Testis (tissue), 3 donors: ENCODE results near the gene KRTAP5-8. TPM values are rescaled to one million over a fixed set of nuclear protein-coding genes. Genes with fewer than 3 reads are reported as not detected.
"Not testable (repeated sequence)": the region's sequence is repeated elsewhere in the genome, so short reads cannot be mapped to it uniquely, and the experiment has no call there.

Experiments
- DNase-seq: peaks from one replicate; pipeline ENCODE4 v3.0.0-alpha.2; 2019
- H3K27ac ChIP-seq, 2 donors: fragments of 200-600 bp; sonication (generic); one replicate each; pipeline ENCODE4 v1.5.1; 2019
- H3K27me3 ChIP-seq: fragments of 200-600 bp; sonication (generic); one replicate; pipeline ENCODE4 v1.5.1; 2019
- H3K36me3 ChIP-seq: fragments of 200-600 bp; sonication (generic); one replicate; pipeline ENCODE4 v1.5.1; 2017; ENCODE audit warnings: low read depth; ENCODE audit errors: missing control alignments
- H3K4me1 ChIP-seq: fragments of 200-600 bp; sonication (generic); one replicate; pipeline ENCODE4 v1.5.1; 2019
- H3K4me3 ChIP-seq, 2 donors: fragments of 200-600 bp; sonication (generic); one replicate each; pipeline ENCODE4 v1.5.1; 2017 to 2019
- H3K9me3 ChIP-seq: fragments of 200-600 bp; sonication (generic); one replicate; pipeline ENCODE4 v1.5.1; 2017
- CTCF ChIP-seq, 3 experiments: fragments of 450-650 bp in 2 of 3; fragments of 200-600 bp in 1 of 3; sonication (generic) in 1 of 3; IDR thresholded peaks; one replicate each; pipeline ENCODE4 v1.5.1; 2016 to 2019; ENCODE audit warnings: antibody characterized with exemption in 3 of 3, mild to moderate bottlenecking in 2 of 3, moderate library complexity in 1 of 3
- POLR2A ChIP-seq: fragments of 450-650 bp; IDR thresholded peaks from one replicate; pipeline ENCODE4 v1.6.1; 2017; ENCODE audit warnings: antibody characterized with exemption, mild to moderate bottlenecking, moderate library complexity
- WGBS, 2 donors: methylation state at CpG; one replicate each; pipeline ENCODE4 v1.1.5; 2018; 5-methylcytosine and 5-hydroxymethylcytosine counted together
- intact Hi-C: fragments of 100-400 bp; cut with DNase I; formaldehyde crosslinking; loops from one replicate; pipeline ENCODE4 v1.15.1; 2023; ENCODE audit warnings: low total_unique reads
- polyA plus RNA-seq: library from polyadenylated mRNA; stranded (reverse); fragments of 350-450 nt; fragmentation: Illumina TruSeq; extraction: RNeasy Lipid Tissue Mini Kit (QIAGEN cat#74804); gene quantifications from one replicate; pipeline ENCODE4 v1.2.3, GENCODE V29; 2014; ENCODE audit warnings: low read depth, low replicate concordance; ENCODE audit not compliant: insufficient read depth
- total RNA-seq, 2 donors: library from RNA; depleted of rRNA; stranded (reverse); fragments of >200 nt; gene quantifications; one replicate each; pipeline ENCODE4 v1.2.3, GENCODE V29; 2016

KRTAP5-8 gene
- total and polyA plus RNA-seq, 3 donors from 2014 or later: 0.39 to 1.1 TPM; not detected in 1

GRCh38 chr11:71568704-71569349 is 31.0 kb downstream of the KRTAP5-8 start:
- intact Hi-C loops: no loop called here
- WGBS, 2 donors: 40 to 47% methylated on average over 8 of the region's 8 CpGs
- Histone ChIP-seq H3K27ac (no peak overlapping the region), H3K27me3 (no peaks in the 10 kb centered on the region), H3K4me1 (no peaks in the 10 kb centered on the region), H3K4me3 (no peak overlapping the region), H3K9me3 (no peaks in the 10 kb centered on the region), H3K36me3 (no peaks in the 10 kb centered on the region)
- no peak for TF ChIP-seq CTCF (IDR thresholded peaks at IDR 0.05)
- no peak for TF ChIP-seq POLR2A
- peak; percentile 26 for DNase-seq

- 52 to 66% methylated on average over 12 to 34 of the region's 39 CpGs for whole genome bisulfite sequencing, 2 donors
- H3K36me3 ChIP-seq, intact Hi-C loops: not testable (repeated sequence)
Observed at GRCh38 chr11:71571101-71571850, 33.5 kb downstream of the KRTAP5-8 start.

GRCh38 chr11:71572811-71573210 is 35.0 kb downstream of the KRTAP5-8 start:
- intact Hi-C loops: no loop called here
- H3K27ac ChIP-seq: no peak overlapping the region
- H3K4me1 ChIP-seq: no peaks in the 10 kb centered on the region
- WGBS, 2 donors: 83 to 84% methylated on average over 11 of the region's 11 CpGs
- no peaks in the 10 kb centered on the region for H3K9me3 ChIP-seq
- DNase-seq: no peak
- H3K4me3 ChIP-seq: no peak overlapping the region
- no peaks in the 10 kb centered on the region for H3K36me3 ChIP-seq
- H3K27me3 ChIP-seq: no peaks in the 10 kb centered on the region
- TF ChIP-seq CTCF (IDR thresholded peaks at IDR 0.05): no peak
- TF ChIP-seq POLR2A: no peak

More at GRCh38 chr11:71571101-71571850, 33.5 kb downstream of the KRTAP5-8 start:
- not testable (repeated sequence) for H3K27ac ChIP-seq, H3K9me3 ChIP-seq, H3K4me1 ChIP-seq, H3K27me3 ChIP-seq, DNase-seq, H3K4me3 ChIP-seq

GRCh38 chr11:71574418-71574817 is 36.6 kb downstream of the KRTAP5-8 start:
- 58 to 75% methylated on average over 5 of the region's 5 CpGs for WGBS, 2 donors
- TF ChIP-seq POLR2A (no peak), CTCF (IDR thresholded peaks at IDR 0.05) (no peak)
- Histone ChIP-seq H3K36me3 (no peaks in the 10 kb centered on the region), H3K27ac (no peak overlapping the region), H3K4me1 (no peaks in the 10 kb centered on the region), H3K27me3 (no peaks in the 10 kb centered on the region), H3K9me3 (no peaks in the 10 kb centered on the region), H3K4me3 (no peak overlapping the region)
- intact Hi-C loops: no loop called here
- no peak for DNase-seq

GRCh38 chr11:71575723-71576424 is 38.0 kb downstream of the KRTAP5-8 start:
- no peak for DNase-seq
- intact Hi-C loops: no loop called here
- H3K9me3 ChIP-seq: no peaks in the 10 kb centered on the region
- no peak overlapping the region for H3K27ac ChIP-seq
- no peaks in the 10 kb centered on the region for H3K27me3 ChIP-seq
- H3K4me3 ChIP-seq: no peak overlapping the region
- TF ChIP-seq POLR2A (no peak), CTCF (IDR thresholded peaks at IDR 0.05) (no peak)
- no peaks in the 10 kb centered on the region for H3K4me1 ChIP-seq
- H3K36me3 ChIP-seq: no peaks in the 10 kb centered on the region
- WGBS, 2 donors: 81 to 82% methylated on average over 4 of the region's 4 CpGs

GRCh38 chr11:71576688-71577465 is 39.1 kb downstream of the KRTAP5-8 start:
- H3K27ac ChIP-seq, H3K36me3 ChIP-seq, H3K4me1 ChIP-seq, H3K9me3 ChIP-seq, H3K4me3 ChIP-seq, intact Hi-C loops, DNase-seq, H3K27me3 ChIP-seq: not testable (repeated sequence)
- WGBS, 2 donors: 75% methylated on average over 17 to 34 of the region's 41 CpGs
